Activated CD8-positive, alpha-beta memory T cell treated with anti-CD3 and anti-CD28 coated beads for 36 hours (primary cell): ENCODE measurements around the gene PDPK1. TPM values are rescaled to one million over a fixed set of nuclear protein-coding genes. Genes with fewer than 3 reads are reported as not detected.
"Not testable (repeated sequence)": the region's sequence is repeated elsewhere in the genome, so short reads cannot be mapped to it uniquely, and the experiment has no call there.

Experiments
- CTCF ChIA-PET: fragments of 350-600 bp; sonication (Branson Sonifier 250); formaldehyde crosslinking; loops from one replicate; lab custom pipeline; 2021; ENCODE audit warnings: antibody characterized with exemption; lab: Charles Lee
- POLR2A ChIA-PET: fragments of 350-600 bp; sonication (Branson Sonifier 250); formaldehyde crosslinking; loops from one replicate; lab custom pipeline; 2021; ENCODE audit warnings: antibody characterized with exemption; lab: Charles Lee
- total RNA-seq, 2 experiments: library from RNA; stranded (reverse); gene quantifications; one replicate each; pipeline ENCODE4 v1.2.3, GENCODE V29; 2021

PDPK1 gene
- total RNA-seq, 2 experiments from 2014 or later: 47.9 to 49.2 TPM

- ChIA-PET CTCF (interaction anchor here (0.8 to 1.3 kb wide), 4 partner anchors 11 to 336 kb away, joined by 3 to 5 read pairs (median 4); partner anchors contain the start of gene AMDHD2), POLR2A (interaction anchor here (0.7 to 1.7 kb wide), 6 partner anchors 11 to 325 kb away, joined by 3 to 23 read pairs (median 6); partner anchors contain the start of genes AMDHD2 and ATP6V0C)
Observed at GRCh38 chr16:2531696-2532493, 5.9 kb upstream of the PDPK1 start.

- ChIA-PET POLR2A (interaction anchor here (0.6 to 1.7 kb wide), 4 partner anchors 7 to 18 kb away, joined by 4 to 23 read pairs (median 8); partner anchors contain the start of genes AMDHD2 and ATP6V0C), CTCF (interaction anchor here (1.0 to 1.3 kb wide), 2 partner anchors 18 to 335 kb away, joined by 3 to 4 read pairs; no protein-coding TSS in a partner anchor)
Observed at GRCh38 chr16:2532494-2533141, 5.2 kb upstream of the PDPK1 start.

- ChIA-PET CTCF (interaction anchor here (1.0 to 1.3 kb wide), 2 partner anchors 19 to 335 kb away, joined by 3 to 4 read pairs; no protein-coding TSS in a partner anchor), POLR2A (interaction anchor here (0.6 to 1.7 kb wide), 4 partner anchors 8 to 602 kb away, joined by 5 to 23 read pairs (median 8); partner anchors contain the start of genes AMDHD2 and ATP6V0C)
Observed at GRCh38 chr16:2533142-2533755, 4.6 kb upstream of the PDPK1 start.

GRCh38 chr16:2533912-2534311, 3.9 kb upstream of the PDPK1 start:
- POLR2A ChIA-PET: no interaction called here
- CTCF ChIA-PET: no interaction called here

- CTCF ChIA-PET, POLR2A ChIA-PET: not testable (repeated sequence)
Observed at GRCh38 chr16:2534335-2534734, 3.5 kb upstream of the PDPK1 start.

GRCh38 chr16:2535625-2536013, 2.2 kb upstream of the PDPK1 start:
- CTCF ChIA-PET: no interaction called here
- POLR2A ChIA-PET: interaction anchor here (1.1 kb wide), 1 partner anchor 10 kb away, joined by 6 read pairs; no protein-coding TSS in a partner anchor

GRCh38 chr16:2539192-2539844, 1.5 kb downstream of the PDPK1 start:
- POLR2A ChIA-PET: interaction anchor here (0.6 kb wide), 1 partner anchor 24 kb away, joined by 4 read pairs; no protein-coding TSS in a partner anchor
- CTCF ChIA-PET: interaction anchor here (0.6 to 1.1 kb wide), 3 partner anchors 19 to 370 kb away, joined by 3 to 6 read pairs (median 3); no protein-coding TSS in a partner anchor

- CTCF ChIA-PET: interaction anchor here (1.1 kb wide), 1 partner anchor 19 kb away, joined by 3 read pairs; no protein-coding TSS in a partner anchor
Observed at GRCh38 chr16:2539845-2540458, 2.1 kb downstream of the PDPK1 start.

GRCh38 chr16:2540912-2541311, 3.1 kb downstream of the PDPK1 start:
- CTCF ChIA-PET, POLR2A ChIA-PET: not testable (repeated sequence)

More at GRCh38 chr16:2539845-2540458, 2.1 kb downstream of the PDPK1 start:
- POLR2A ChIA-PET: not testable (repeated sequence)

GRCh38 chr16:2541409-2541808, 3.6 kb downstream of the PDPK1 start:
- CTCF ChIA-PET, POLR2A ChIA-PET: not testable (repeated sequence)

- CTCF ChIA-PET: not testable (repeated sequence)
- POLR2A ChIA-PET: interaction anchor here (0.6 kb wide), 1 partner anchor 85 kb away, joined by 3 read pairs; no protein-coding TSS in a partner anchor
Observed at GRCh38 chr16:2543771-2544170, 6.0 kb downstream of the PDPK1 start.

- POLR2A ChIA-PET, CTCF ChIA-PET: not testable (repeated sequence)
Observed at GRCh38 chr16:2550283-2550878, 12.6 kb downstream of the PDPK1 start.

GRCh38 chr16:2551420-2551889, 13.6 kb downstream of the PDPK1 start:
- POLR2A ChIA-PET: interaction anchor here (0.7 kb wide), 1 partner anchor 232 kb away, joined by 8 read pairs; no protein-coding TSS in a partner anchor
- CTCF ChIA-PET: interaction anchor here (0.7 kb wide), 1 partner anchor 168 kb away, joined by 3 read pairs; the partner anchor contains the start of gene PRSS27

GRCh38 chr16:2554709-2555425, 17.0 kb downstream of the PDPK1 start:
- CTCF ChIA-PET, POLR2A ChIA-PET: not testable (repeated sequence)

GRCh38 chr16:2557150-2557549, 19.3 kb downstream of the PDPK1 start:
- CTCF ChIA-PET, POLR2A ChIA-PET: not testable (repeated sequence)

GRCh38 chr16:2560131-2560797, 22.4 kb downstream of the PDPK1 start:
- CTCF ChIA-PET, POLR2A ChIA-PET: not testable (repeated sequence)

GRCh38 chr16:2560798-2561133, 22.9 kb downstream of the PDPK1 start:
- CTCF ChIA-PET, POLR2A ChIA-PET: not testable (repeated sequence)
